Fibroblast of mammary gland (primary cell): Measurements from ENCODE around the gene MMP13.
"Not testable (repeated sequence)": the region's sequence is repeated elsewhere in the genome, so short reads cannot be mapped to it uniquely, and the experiment has no call there.

ENCODE experiments used
- DNase-seq: peaks from one replicate; pipeline ENCODE4 v3.0.0-alpha.2; 2010; ENCODE audit warnings: low read depth
- H3K4me3 ChIP-seq: 2 replicates; pipeline ENCODE4 v1.5.1; 2011; ENCODE audit warnings: low read depth, mild to moderate bottlenecking, low read length, moderate library complexity; ENCODE audit not compliant: control insufficient read depth
- TF ChIP-seq, protein P1 (sequence below): conservative IDR thresholded peaks from 2 replicates; pipeline ENCODE4 v1.5.1; 2011; ENCODE audit warnings: low read depth, low read length, inconsistent platforms; ENCODE audit not compliant: control insufficient read depth, insufficient read depth

The MMP13 gene

DNA sequence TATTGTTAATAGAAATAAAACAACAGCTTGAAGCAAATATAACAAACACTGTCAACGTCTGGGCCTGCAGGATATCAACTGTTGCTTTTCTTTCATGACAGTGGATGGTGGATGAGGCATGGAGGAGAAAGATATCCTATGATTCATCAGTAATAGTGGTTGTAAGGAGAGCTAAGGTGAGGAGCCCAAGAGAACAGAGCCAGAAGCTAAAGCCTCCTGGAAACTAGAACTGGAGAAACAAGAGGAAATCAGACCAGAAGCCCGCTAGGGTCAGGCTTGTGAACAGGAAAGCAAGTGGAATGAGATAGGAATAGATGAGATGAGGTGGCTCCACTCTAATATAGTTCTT is 43.1 kb downstream of the MMP13 start:
- TF ChIP-seq, protein P1, sequence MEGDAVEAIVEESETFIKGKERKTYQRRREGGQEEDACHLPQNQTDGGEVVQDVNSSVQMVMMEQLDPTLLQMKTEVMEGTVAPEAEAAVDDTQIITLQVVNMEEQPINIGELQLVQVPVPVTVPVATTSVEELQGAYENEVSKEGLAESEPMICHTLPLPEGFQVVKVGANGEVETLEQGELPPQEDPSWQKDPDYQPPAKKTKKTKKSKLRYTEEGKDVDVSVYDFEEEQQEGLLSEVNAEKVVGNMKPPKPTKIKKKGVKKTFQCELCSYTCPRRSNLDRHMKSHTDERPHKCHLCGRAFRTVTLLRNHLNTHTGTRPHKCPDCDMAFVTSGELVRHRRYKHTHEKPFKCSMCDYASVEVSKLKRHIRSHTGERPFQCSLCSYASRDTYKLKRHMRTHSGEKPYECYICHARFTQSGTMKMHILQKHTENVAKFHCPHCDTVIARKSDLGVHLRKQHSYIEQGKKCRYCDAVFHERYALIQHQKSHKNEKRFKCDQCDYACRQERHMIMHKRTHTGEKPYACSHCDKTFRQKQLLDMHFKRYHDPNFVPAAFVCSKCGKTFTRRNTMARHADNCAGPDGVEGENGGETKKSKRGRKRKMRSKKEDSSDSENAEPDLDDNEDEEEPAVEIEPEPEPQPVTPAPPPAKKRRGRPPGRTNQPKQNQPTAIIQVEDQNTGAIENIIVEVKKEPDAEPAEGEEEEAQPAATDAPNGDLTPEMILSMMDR, result no peak
- H3K4me3 ChIP-seq, result no peak overlapping the region
- peak; percentile 7 for DNase-seq

DNA sequence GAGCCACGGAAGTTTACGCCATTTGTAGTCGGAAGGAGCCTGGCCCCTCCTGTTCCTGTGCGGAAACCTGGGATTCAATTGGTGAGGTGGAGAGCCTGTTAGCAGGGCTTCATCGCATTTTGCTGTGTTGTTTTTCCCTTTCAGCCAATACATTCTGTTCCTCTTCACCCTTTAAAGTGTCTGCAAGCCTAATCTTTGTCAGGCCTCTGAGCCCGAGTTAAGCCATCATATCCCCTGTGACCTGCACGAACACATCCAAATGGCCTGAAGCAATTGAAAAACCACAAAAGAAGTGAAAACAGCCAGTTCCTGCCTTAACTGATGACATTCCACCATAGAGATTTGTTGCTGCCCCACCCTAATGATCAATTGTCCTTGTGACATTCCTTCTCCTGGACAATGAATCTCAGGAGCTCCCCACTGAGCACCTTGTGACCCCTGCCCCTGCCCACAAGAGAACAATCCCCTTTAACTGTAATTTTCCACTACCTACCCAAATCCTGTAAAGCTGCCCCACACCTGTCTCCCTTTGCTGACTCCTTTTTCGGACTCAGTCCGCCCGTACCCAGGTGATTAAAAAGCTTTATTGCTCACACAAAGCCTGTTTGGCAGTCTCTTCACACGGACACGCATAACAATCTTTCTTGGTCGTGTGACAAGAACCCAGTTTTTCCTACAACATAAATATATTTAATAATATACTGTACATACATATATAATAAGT is 43.6 kb downstream of the MMP13 start:
- H3K4me3 ChIP-seq, result no peak overlapping the region
- TF ChIP-seq, protein P1, result no peak
- no peak for DNase-seq

DNA sequence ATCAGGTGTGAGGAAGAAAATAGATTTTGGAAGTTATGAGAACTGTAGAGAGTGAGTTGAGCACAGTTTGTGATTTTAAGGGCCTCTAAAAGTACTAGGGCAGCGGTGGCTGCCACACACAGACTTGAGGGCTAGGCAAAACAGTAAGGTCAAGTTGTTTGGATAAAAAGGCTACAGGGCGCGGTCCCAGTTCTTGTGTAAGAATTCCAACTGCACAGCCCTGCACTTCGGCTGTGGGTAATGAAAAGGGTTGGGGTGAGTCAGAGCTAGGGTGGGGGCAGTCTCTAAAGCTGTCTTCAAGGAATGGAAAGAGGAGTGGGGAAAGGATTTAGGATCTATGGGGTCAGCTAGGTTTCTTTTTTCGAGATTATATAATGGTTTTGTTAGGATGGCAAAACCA is 49.7 kb downstream of the MMP13 start:
- DNase-seq, result peak; percentile 10
- H3K4me3 ChIP-seq, result not testable (repeated sequence)

DNA sequence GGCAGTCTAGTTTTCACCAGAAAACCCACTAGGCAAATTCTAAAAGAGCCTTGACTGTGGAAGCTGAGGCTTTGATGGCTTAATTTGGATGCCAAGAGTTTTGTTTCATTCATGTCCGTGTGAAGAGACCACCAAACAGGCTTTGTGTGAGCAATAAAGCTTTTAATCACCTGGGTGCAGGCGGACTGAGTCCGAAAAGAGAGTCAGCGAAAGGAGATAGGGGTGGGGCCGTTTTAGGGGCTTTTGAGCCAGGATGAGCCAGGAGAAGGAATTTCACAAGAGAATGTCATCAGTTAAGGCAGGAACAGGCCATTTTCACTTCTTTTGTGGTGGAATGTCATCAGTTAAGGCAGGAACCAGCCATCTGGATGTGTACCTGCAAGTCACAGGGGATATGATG is 51.6 kb downstream of the MMP13 start:
- H3K4me3 ChIP-seq, DNase-seq: not testable (repeated sequence)

DNA sequence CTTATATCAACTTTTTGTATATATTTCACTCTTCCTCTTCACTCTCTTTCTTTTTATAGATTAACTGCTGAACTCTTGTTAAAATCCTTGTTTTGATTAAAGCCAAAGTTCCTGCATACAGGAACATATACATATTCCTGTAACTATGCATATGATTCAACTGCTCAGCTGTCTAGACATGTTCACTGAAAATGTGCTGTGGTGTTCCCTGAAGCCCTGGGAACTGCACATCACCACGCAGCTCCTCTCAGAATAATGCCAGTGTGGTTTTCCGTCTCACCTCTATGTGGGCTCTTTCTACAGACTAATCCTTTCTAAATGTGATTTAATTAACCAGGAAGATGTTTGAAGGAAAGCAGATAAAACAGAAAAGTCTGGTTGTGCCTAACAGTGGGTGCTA is 55.2 kb downstream of the MMP13 start:
- no peak overlapping the region for H3K4me3 ChIP-seq
- TF ChIP-seq, protein P1, result no peak
- DNase-seq, result no peak
